OCI-LY3 (cell line): ENCODE results near the gene WNT7B.

Experiments used
- H2AFZ ChIP-seq: fragments of 200-600, 300-600 bp; shearing (Covaris generic); 2 replicates; pipeline ENCODE4 v1.6.0; 2014; ENCODE audit warnings: antibody characterized with exemption, low read depth, low read length
- H3K27ac ChIP-seq: fragments of 200-600, 300-600 bp; sonication (generic); 2 replicates; pipeline ENCODE4 v1.5.1; 2014; ENCODE audit warnings: mild to moderate bottlenecking, low read length, moderate library complexity, mixed read lengths
- H3K27me3 ChIP-seq: fragments of 200-600, 300-600 bp; sonication (generic); 2 replicates; pipeline ENCODE4 v1.6.1; 2014; ENCODE audit warnings: low read depth, low read length, mixed read lengths
- H3K36me3 ChIP-seq: fragments of 200-600, 300-600 bp; sonication (generic); replicated peaks from 2 replicates; pipeline ENCODE3; 2014; ENCODE audit warnings: low read depth, low read length, mixed read lengths
- H3K4me1 ChIP-seq: fragments of 300-600, 200-600 bp; sonication (generic); 2 replicates; pipeline ENCODE4 v1.6.1; 2014; ENCODE audit warnings: low read length, mixed read lengths
- H3K4me2 ChIP-seq: fragments of 200-600, 300-600 bp; sonication (generic); 2 replicates; pipeline ENCODE4 v1.6.1; 2014; ENCODE audit warnings: low read length, mixed read lengths
- H3K4me3 ChIP-seq: fragments of 300-600, 200-600 bp; sonication (generic); 2 replicates; pipeline ENCODE4 v1.5.1; 2014; ENCODE audit warnings: antibody characterized with exemption, mild to moderate bottlenecking, low read length, moderate library complexity
- H3K79me2 ChIP-seq: fragments of 300-600, 200-600 bp; shearing (Covaris generic); 2 replicates; pipeline ENCODE4 v1.6.1; 2014; ENCODE audit warnings: mild to moderate bottlenecking, low read length, mixed read lengths
- H3K9ac ChIP-seq: fragments of 300-600, 200-600 bp; shearing (Covaris generic); 2 replicates; pipeline ENCODE4 v1.6.0; 2014; ENCODE audit warnings: mild to moderate bottlenecking, low read length, moderate library complexity
- H3K9me3 ChIP-seq: fragments of 200-600, 300-600 bp; shearing (Covaris generic); 2 replicates; pipeline ENCODE4 v1.6.1; 2014; ENCODE audit warnings: low read length, mixed read lengths; ENCODE audit not compliant: insufficient read depth
- H4K20me1 ChIP-seq: fragments of 200-600, 300-600 bp; sonication (generic); 2 replicates; pipeline ENCODE4 v1.6.1; 2016; ENCODE audit warnings: low read length, mixed read lengths; ENCODE audit not compliant: insufficient read depth
- EZH2phosphoT487 ChIP-seq: fragments of 200-600 bp; shearing (Covaris generic); IDR thresholded peaks from 2 replicates; pipeline ENCODE4 v1.6.1; 2018; ENCODE audit warnings: antibody characterized with exemption, mixed run types, low read depth
- TF ChIP-seq, protein P1 (sequence below): fragments of 200-600, 300-600 bp; sonication (generic); IDR thresholded peaks from 2 replicates; pipeline ENCODE4 v1.5.1; 2014; ENCODE audit warnings: antibody characterized with exemption, low read length, low read depth

Gene WNT7B

GRCh38 chr22:46024136-46024840, 47.3 kb upstream of the WNT7B start:
- peaks cover 14% of the 10 kb centered on the region for H3K27me3 ChIP-seq
- no peaks in the 10 kb centered on the region for H3K36me3 ChIP-seq
- TF ChIP-seq, protein P1, sequence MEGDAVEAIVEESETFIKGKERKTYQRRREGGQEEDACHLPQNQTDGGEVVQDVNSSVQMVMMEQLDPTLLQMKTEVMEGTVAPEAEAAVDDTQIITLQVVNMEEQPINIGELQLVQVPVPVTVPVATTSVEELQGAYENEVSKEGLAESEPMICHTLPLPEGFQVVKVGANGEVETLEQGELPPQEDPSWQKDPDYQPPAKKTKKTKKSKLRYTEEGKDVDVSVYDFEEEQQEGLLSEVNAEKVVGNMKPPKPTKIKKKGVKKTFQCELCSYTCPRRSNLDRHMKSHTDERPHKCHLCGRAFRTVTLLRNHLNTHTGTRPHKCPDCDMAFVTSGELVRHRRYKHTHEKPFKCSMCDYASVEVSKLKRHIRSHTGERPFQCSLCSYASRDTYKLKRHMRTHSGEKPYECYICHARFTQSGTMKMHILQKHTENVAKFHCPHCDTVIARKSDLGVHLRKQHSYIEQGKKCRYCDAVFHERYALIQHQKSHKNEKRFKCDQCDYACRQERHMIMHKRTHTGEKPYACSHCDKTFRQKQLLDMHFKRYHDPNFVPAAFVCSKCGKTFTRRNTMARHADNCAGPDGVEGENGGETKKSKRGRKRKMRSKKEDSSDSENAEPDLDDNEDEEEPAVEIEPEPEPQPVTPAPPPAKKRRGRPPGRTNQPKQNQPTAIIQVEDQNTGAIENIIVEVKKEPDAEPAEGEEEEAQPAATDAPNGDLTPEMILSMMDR, result no peak
- no peak for TF ChIP-seq EZH2phosphoT487
- no peaks in the 10 kb centered on the region for H3K9me3 ChIP-seq
- H3K9ac ChIP-seq, result no peak overlapping the region
- no peak overlapping the region for H3K4me3 ChIP-seq
- H4K20me1 ChIP-seq, result no peaks in the 10 kb centered on the region
- no peak overlapping the region for H3K4me2 ChIP-seq
- no peaks in the 10 kb centered on the region for H3K79me2 ChIP-seq
- H3K4me1 ChIP-seq, result peaks cover 13% of the 10 kb centered on the region
- H2AFZ ChIP-seq, result no peak overlapping the region
- no peak overlapping the region for H3K27ac ChIP-seq

DNA sequence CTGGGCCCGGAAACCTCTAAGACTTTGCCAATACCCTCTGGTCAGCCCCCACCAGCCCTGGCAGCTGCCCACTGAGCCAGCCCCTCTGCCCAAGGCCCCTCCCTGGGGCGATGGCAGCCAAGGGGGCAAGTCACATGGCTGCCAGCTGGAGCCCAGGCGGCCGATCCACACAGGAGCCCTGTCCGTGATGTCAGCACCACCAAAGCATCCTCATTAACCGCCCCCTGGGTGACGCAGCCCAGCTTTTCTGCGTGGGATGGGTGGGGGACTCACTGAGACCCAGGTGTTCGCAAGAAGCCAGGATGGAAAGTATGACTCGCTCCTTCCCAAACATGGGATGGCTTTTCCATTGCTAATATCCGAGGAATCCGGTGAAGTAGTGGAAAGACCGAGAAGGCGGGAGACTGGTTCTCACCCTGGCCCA, 46.6 kb upstream of the WNT7B start:
- Histone ChIP-seq H3K9me3 (no peaks in the 10 kb centered on the region), H3K79me2 (no peaks in the 10 kb centered on the region), H3K27ac (no peak overlapping the region), H3K4me1 (peaks cover 13% of the 10 kb centered on the region), H3K9ac (no peak overlapping the region), H2AFZ (no peak overlapping the region), H3K36me3 (no peaks in the 10 kb centered on the region), H3K27me3 (peaks cover 14% of the 10 kb centered on the region), H3K4me3 (no peak overlapping the region), H4K20me1 (no peaks in the 10 kb centered on the region), H3K4me2 (no peak overlapping the region)
- no peak for TF ChIP-seq EZH2phosphoT487
- TF ChIP-seq, protein P1, result no peak

DNA sequence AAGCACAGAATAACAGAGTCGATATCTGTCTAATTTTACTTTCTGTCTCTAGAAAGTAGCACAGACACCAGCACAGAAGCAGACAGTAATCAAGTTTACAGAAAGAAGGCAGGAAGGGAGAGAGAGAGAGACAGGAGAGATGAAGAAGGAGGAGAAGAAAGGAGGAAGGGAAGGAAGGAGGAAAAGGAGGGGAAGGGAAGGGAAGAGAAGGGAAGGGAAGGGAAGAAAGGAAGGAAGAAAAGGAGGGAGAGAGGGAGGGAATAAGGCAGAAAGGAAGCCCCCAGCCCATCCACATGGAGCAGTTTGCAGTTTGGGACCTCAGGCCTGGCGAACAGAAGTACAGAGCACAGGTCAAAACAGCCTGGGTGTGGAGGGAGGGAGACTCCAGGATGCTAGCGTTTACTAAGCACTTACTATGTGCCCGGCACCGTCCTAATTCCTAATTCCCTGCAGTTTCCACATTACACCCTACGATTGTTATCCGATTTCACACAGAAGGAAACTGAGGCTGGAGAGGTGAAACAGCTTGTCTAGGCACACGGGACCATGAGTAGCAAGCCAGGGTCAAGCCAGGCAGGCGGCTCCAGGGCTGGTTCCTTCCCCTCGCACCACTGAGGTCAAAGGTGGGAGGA, 46.0 kb upstream of the WNT7B start:
- no peaks in the 10 kb centered on the region for H3K36me3 ChIP-seq
- H3K9me3 ChIP-seq, result no peaks in the 10 kb centered on the region
- no peak overlapping the region for H3K27ac ChIP-seq
- no peak overlapping the region for H3K4me3 ChIP-seq
- no peaks in the 10 kb centered on the region for H4K20me1 ChIP-seq
- no peaks in the 10 kb centered on the region for H3K79me2 ChIP-seq
- H3K9ac ChIP-seq, result no peak overlapping the region
- TF ChIP-seq, protein P1, result no peak
- TF ChIP-seq EZH2phosphoT487, result no peak
- H3K4me1 ChIP-seq, result peaks cover 11% of the 10 kb centered on the region
- H3K4me2 ChIP-seq, result no peak overlapping the region
- no peak overlapping the region for H2AFZ ChIP-seq
- peaks cover 14% of the 10 kb centered on the region for H3K27me3 ChIP-seq

- Histone ChIP-seq H3K4me1 (peaks cover 2% of the 10 kb centered on the region), H3K9me3 (no peaks in the 10 kb centered on the region), H3K4me2 (no peak overlapping the region), H3K79me2 (no peaks in the 10 kb centered on the region), H2AFZ (no peak overlapping the region), H3K36me3 (no peaks in the 10 kb centered on the region), H3K27me3 (peaks cover 14% of the 10 kb centered on the region), H3K9ac (no peak overlapping the region), H4K20me1 (no peaks in the 10 kb centered on the region), H3K4me3 (no peak overlapping the region), H3K27ac (no peak overlapping the region)
- TF ChIP-seq, protein P1, result no peak
- no peak for TF ChIP-seq EZH2phosphoT487
Observed at GRCh38 chr22:46021577-46021976, 44.6 kb upstream of the WNT7B start.
